Stimulated activated CD8-positive, alpha-beta memory T cell treated with anti-CD3 and anti-CD28 coated beads, Interleukin-12 subunit alpha, Interleukin-12 subunit beta, amount 100 ng/mL, for 24 hours (primary cell): ENCODE measurements around the gene UBE2E2.
"Not testable (repeated sequence)": the region's sequence is repeated elsewhere in the genome, so short reads cannot be mapped to it uniquely, and the experiment has no call there.

ENCODE experiments used
- DNase-seq: peaks from one replicate; pipeline ENCODE4 v3.0.0-alpha.2; 2020; ENCODE audit errors: extremely low read depth

The UBE2E2 gene

GRCh38 chr3:23329471-23330105 is 126.5 kb downstream of the UBE2E2 start:
- no peak for DNase-seq

- DNase-seq, result no peak
Observed at GRCh38 chr3:23330568-23330967, 127.4 kb downstream of the UBE2E2 start.

- no peak for DNase-seq
Observed at GRCh38 chr3:23331141-23331935, 128.2 kb downstream of the UBE2E2 start.

GRCh38 chr3:23333633-23334032 is 130.5 kb downstream of the UBE2E2 start:
- no peak for DNase-seq

- not testable (repeated sequence) for DNase-seq
Observed at GRCh38 chr3:23336853-23337252, 133.7 kb downstream of the UBE2E2 start.

- no peak for DNase-seq
Observed at GRCh38 chr3:23341147-23341838, 138.2 kb downstream of the UBE2E2 start.

GRCh38 chr3:23342343-23342742 is 139.2 kb downstream of the UBE2E2 start:
- no peak for DNase-seq

- DNase-seq, result no peak
Observed at GRCh38 chr3:23343509-23343908, 140.4 kb downstream of the UBE2E2 start.

- DNase-seq, result no peak
Observed at GRCh38 chr3:23344886-23345285, 141.8 kb downstream of the UBE2E2 start.

GRCh38 chr3:23349444-23349843 is 146.3 kb downstream of the UBE2E2 start:
- not testable (repeated sequence) for DNase-seq

GRCh38 chr3:23356169-23356568 is 153.0 kb downstream of the UBE2E2 start:
- DNase-seq, result no peak

- DNase-seq, result no peak
Observed at GRCh38 chr3:23356923-23357322, 153.8 kb downstream of the UBE2E2 start.

- DNase-seq, result no peak
Observed at GRCh38 chr3:23359116-23359515, 156.0 kb downstream of the UBE2E2 start.

GRCh38 chr3:23365066-23365465 is 161.9 kb downstream of the UBE2E2 start:
- DNase-seq, result no peak

GRCh38 chr3:23368731-23369130 is 165.6 kb downstream of the UBE2E2 start:
- no peak for DNase-seq

- DNase-seq, result no peak
Observed at GRCh38 chr3:23372285-23372684, 169.2 kb downstream of the UBE2E2 start.

- no peak for DNase-seq
Observed at GRCh38 chr3:23376516-23377248, 173.6 kb downstream of the UBE2E2 start.

GRCh38 chr3:23377928-23378672 is 175.0 kb downstream of the UBE2E2 start:
- no peak for DNase-seq

GRCh38 chr3:23383875-23384274 is 180.7 kb downstream of the UBE2E2 start:
- no peak for DNase-seq

GRCh38 chr3:23385327-23385726 is 182.2 kb downstream of the UBE2E2 start:
- no peak for DNase-seq

GRCh38 chr3:23387286-23387918 is 184.3 kb downstream of the UBE2E2 start:
- no peak for DNase-seq
